ENCODE measurements around the gene PCGF5. TPM values are rescaled to one million over a fixed set of nuclear protein-coding genes. Genes with fewer than 3 reads are reported as not detected.
"Not testable (repeated sequence)": the region's sequence is repeated elsewhere in the genome, so short reads cannot be mapped to it uniquely, and the experiment has no call there.

PCGF5 gene
- 81.7 TPM for polyA plus RNA-seq

DNA sequence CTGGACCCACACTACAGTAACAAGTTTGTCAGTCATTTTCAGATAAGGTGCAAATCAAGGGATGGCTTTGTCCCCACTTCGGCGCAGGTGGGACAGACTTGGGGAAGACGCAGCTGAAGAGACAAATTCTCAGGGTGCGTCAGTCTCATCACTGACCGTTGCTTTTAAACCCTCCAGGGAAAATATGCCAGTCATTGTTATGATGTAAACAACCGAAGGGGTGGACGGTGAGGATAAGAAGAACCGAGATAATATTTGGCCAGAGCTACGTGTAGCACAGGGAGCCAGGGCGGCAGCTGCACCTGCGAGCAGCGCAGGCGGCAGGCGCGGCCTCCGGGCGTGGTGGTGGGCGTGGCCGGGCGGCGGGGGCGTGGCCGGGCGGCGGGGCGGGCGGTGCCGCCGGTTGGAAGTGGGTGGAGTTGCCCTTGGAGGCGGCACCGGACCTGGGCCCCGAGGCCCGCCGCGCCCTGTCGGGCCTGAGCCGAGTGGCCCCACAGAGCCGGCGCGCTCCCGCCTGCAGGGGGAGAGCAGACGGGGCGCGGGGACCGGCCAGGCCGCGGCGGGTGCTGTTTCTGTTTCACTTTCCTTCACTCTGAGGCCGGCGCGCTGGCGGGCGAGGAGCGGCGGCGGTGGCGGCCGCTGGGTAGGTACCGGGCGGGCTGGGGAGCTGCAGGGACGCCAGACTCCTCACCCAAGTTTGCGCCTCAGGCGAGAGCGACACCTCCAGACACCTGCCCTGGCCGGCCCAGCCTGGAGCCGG lies at the start of gene PCGF5:
PCGF5 (plus strand) TSS at position 470 of the 760 bp plus-strand sequence. CDS start 2,209 bp downstream, outside the sequence.
- peaks cover 7% of the 10 kb centered on the region for H3K36me3 Mint-ChIP-seq
- no peaks in the 10 kb centered on the region for H3K9me3 Mint-ChIP-seq
- H3K27me3 Mint-ChIP-seq: no peaks in the 10 kb centered on the region
- peaks cover 38 to 50% (median 50%) of the 10 kb centered on the region in 3 donors for H3K4me1 Mint-ChIP-seq
- H3K4me3 Mint-ChIP-seq: peak within 1 kb of the TSS; percentile 89 to 95 (median 92)
- peak within 1 kb of the TSS; percentile 92 to 98 (median 95) for H3K27ac Mint-ChIP-seq

DNA sequence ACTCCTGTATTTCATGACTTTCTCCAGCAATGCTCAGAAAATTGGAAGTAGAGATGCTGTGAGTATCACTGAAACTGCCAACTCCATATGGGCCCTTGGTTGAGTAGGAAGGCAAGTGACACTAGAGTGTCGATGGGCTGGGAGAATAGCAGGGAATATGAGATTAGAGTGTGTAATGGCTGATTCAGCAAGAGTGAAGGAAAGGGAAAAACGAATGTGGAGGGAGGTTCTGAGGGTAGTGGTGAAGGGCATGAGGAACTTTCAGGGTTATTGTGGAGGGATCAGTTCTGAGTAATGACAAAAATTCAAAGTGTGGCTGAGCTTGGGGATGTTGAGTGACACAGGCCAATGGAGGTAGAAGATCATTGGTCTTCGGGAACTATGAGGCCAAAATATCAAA lies 49.0 kb upstream of the PCGF5 start:
- H3K4me3 Mint-ChIP-seq: no peak overlapping the region
- peaks cover 9% of the 10 kb centered on the region for H3K36me3 Mint-ChIP-seq
- H3K27ac Mint-ChIP-seq: peak overlapping the region in 1 of 3 donors; percentile 81
- H3K9me3 Mint-ChIP-seq: peaks cover 2 to 5% (median 4%) of the 10 kb centered on the region in 3 donors
- H3K27me3 Mint-ChIP-seq: no peaks in the 10 kb centered on the region
- H3K4me1 Mint-ChIP-seq: peaks cover 17 to 49% (median 49%) of the 10 kb centered on the region in 3 donors

DNA sequence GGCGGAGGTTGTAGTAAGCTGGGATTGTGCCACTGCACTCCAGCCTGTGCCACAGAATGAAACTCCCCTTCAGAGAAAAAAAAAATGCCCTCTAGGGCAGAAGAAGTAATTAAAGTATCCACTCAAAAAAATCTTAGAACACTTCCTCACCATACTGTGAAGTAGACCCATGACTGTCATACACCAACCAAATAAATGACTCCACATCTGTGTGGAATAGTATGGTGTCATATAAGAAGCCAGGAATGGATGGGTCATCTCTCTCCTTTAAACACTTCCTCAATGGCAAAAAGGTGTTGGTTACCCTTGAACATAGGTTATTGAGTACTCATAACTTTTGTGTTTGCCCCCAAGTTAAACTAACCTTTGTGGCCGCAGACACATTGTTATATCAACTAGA lies 48.1 kb upstream of the PCGF5 start:
- Mint-ChIP-seq H3K27me3 (no peaks in the 10 kb centered on the region), H3K4me3 (no peak overlapping the region), H3K4me1 (peaks cover 12 to 45% (median 41%) of the 10 kb centered on the region in 3 donors), H3K27ac (peak overlapping the region in 2 of 3 donors; percentile 55 to 59), H3K36me3 (peaks cover 10% of the 10 kb centered on the region), H3K9me3 (peaks cover 2 to 5% (median 4%) of the 10 kb centered on the region in 3 donors)

DNA sequence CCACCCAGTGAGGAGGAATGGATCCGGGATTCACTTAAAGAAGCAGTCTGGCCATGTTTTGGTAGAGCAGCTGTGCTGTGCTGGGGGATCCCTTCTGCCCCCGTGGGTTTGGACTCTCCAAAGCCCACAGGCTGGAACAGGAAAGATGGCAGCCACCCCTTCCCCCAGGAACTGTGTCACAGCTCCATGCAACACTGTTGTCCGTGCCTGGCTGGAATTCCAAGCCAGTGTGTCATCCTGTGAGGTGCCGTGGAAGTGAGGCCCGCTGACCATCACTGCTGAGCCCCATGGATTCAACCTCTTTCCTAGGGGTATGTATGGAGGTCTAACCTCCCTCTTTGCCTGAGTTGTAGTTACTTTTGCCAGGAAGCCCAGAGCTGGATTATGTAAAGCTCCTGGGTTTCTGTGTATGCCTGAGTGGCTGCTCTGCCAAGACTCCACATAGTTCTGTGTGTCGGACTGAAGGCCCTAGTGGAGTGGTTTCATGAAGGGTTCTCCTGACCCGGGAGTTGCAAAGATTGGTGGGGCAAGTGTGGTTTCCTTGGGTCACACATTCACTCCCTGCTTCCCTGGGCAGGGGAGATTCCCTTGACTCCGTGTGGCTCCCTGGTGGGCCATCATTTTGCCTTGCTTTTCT lies 35.1 kb upstream of the PCGF5 start:
- H3K9me3 Mint-ChIP-seq: no peaks in the 10 kb centered on the region
- H3K36me3 Mint-ChIP-seq: peaks cover 6% of the 10 kb centered on the region
- no peak overlapping the region for H3K27ac Mint-ChIP-seq
- peaks cover 52 to 75% (median 58%) of the 10 kb centered on the region in 3 donors for H3K4me1 Mint-ChIP-seq
- H3K4me3 Mint-ChIP-seq: no peak overlapping the region
- H3K27me3 Mint-ChIP-seq: no peaks in the 10 kb centered on the region

DNA sequence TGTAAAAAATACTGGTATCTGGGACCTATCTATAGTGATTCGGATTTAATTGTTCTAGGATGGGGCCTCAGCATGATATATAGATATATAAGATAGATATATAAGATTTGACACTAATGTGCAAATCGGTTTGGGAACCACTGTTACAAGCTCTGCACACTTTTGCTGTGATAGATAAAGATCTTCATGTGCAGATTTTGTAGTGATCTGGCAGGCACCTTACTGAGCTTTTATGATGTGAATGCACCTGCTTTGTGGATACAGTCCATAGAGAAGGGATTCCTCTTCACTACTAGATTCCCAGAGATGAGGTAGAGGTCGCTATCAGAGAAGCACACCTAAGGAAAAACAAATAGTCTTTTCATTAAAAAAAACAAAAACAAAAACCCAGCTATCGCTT lies 33.3 kb upstream of the PCGF5 start:
- H3K9me3 Mint-ChIP-seq: no peaks in the 10 kb centered on the region
- peaks cover 3% of the 10 kb centered on the region for H3K27me3 Mint-ChIP-seq
- no peak overlapping the region for H3K4me3 Mint-ChIP-seq
- peaks cover 6% of the 10 kb centered on the region for H3K36me3 Mint-ChIP-seq
- H3K4me1 Mint-ChIP-seq: peaks cover 53 to 75% (median 56%) of the 10 kb centered on the region in 3 donors
- H3K27ac Mint-ChIP-seq: no peak overlapping the region

DNA sequence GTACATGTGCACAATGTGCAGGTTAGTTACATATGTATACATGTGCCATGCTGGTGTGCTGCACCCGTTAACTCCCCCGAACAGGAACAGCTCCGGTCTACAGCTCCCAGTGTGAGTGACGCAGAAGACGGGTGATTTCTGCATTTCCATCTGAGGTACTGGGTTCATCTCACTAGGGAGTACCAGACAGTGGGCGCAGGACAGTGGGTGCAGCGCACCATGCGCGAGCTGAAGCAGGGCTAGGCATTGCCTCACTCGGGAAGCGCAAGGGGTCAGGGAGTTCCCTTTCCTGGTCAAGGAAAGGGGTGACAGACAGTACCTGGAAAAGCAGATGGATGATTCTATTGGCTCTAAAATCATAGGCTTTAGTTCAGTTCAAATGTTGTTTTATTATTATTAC lies 32.5 kb upstream of the PCGF5 start:
- H3K27me3 Mint-ChIP-seq, H3K27ac Mint-ChIP-seq, H3K36me3 Mint-ChIP-seq, H3K9me3 Mint-ChIP-seq: not testable (repeated sequence)
- H3K4me3 Mint-ChIP-seq: peak overlapping the region in 1 of 4 donors; percentile 6
- peaks cover 49 to 73% (median 50%) of the 10 kb centered on the region in 3 donors for H3K4me1 Mint-ChIP-seq

DNA sequence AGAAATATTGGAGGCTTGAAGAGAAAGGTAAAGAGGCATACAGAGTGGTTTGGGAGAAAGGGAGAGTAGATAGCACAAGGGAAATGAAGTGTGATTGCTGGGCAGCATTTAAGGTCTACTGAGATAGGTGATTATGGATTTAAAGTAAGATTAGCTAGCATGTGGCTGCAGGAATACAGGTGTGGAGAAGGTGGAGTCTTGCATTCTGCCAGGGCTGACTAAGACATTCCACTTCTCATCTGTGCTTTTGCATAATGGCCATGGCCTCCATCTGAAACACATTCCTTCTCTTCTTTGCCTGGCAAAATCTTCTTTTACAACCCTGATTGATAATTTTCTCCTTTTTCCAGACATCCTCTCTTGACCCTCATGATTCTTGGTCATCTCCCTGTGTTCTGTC lies 31.6 kb upstream of the PCGF5 start:
- peaks cover 3% of the 10 kb centered on the region for H3K27me3 Mint-ChIP-seq
- peaks cover 4% of the 10 kb centered on the region for H3K36me3 Mint-ChIP-seq
- peaks cover 0 to 3% (median 0%) of the 10 kb centered on the region in 3 donors for H3K9me3 Mint-ChIP-seq
- peak overlapping the region in 1 of 4 donors; percentile 63 for H3K4me3 Mint-ChIP-seq
- H3K27ac Mint-ChIP-seq: peak overlapping the region in 2 of 3 donors; percentile 36 to 57
- peaks cover 41 to 74% (median 47%) of the 10 kb centered on the region in 3 donors for H3K4me1 Mint-ChIP-seq

DNA sequence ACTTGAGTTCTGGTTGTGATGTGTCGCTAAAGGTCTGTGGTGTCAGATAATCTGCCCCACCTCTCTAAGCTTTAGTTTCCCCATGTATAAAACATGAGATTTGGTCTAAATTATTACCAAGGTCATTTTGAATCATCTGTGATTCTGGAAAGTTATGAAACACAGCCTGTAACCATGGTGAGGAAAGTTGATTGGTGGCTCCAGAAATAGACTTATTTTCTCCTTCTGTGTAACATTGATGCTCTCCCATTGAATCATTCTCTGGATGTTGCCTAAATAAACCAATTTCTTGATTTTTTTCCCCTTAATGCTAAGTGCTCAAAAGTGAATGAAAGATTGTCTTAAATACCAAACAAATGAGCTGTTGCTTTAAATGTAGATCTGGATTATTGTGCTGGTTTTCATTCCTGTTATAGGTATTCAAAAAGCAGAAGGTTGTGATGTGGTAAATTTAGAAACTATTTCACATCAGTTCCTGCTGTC lies 30.0 kb upstream of the PCGF5 start:
- Mint-ChIP-seq H3K27me3 (peaks cover 3% of the 10 kb centered on the region), H3K4me1 (peaks cover 41 to 73% (median 47%) of the 10 kb centered on the region in 3 donors), H3K4me3 (peak overlapping the region; percentile 3 to 63 (median 36))

DNA sequence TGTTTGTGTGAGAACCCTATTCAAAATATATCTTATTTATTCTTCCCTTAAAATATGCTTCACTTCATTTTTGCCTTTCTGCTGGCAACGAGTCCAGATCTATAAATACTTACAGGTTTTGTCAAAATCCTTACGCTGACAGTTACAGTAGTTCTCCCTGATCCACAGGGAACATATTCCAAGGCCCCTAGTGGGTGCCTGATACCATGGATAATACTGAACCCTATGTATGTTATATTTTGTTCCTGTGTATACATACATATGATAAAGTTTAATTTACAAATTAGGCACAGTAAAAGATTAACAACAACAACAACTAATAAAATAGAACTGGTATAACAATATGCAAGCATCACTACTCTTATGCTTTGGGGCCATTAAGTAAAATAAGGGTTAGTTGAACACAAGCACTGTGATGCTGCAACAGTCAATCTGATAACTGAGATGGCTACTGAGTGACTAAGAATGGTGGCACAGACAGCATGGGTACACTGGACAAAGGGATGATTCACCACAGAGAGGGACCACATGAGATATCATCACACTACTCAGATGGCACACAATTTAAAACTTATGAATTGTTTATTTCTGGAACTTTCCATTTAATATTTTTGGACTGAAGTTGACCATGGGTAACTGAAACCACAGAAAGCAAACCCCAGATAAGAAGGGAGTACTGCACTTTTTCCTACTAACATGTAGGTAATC lies 29.4 kb upstream of the PCGF5 start:
- H3K4me1 Mint-ChIP-seq: peaks cover 41 to 69% (median 46%) of the 10 kb centered on the region in 3 donors
- H3K4me3 Mint-ChIP-seq: peak overlapping the region in 3 of 4 donors; percentile 3 to 63 (median 38)
- H3K36me3 Mint-ChIP-seq: peaks cover 4% of the 10 kb centered on the region
- H3K27ac Mint-ChIP-seq: peak overlapping the region; percentile 11 to 91 (median 33)
- H3K27me3 Mint-ChIP-seq: peaks cover 3% of the 10 kb centered on the region
- peaks cover 0 to 5% (median 0%) of the 10 kb centered on the region in 3 donors for H3K9me3 Mint-ChIP-seq

More for the DNA sequence above, 30.0 kb upstream of the PCGF5 start:
- peaks cover 4% of the 10 kb centered on the region for H3K36me3 Mint-ChIP-seq
- peaks cover 0 to 5% (median 0%) of the 10 kb centered on the region in 3 donors for H3K9me3 Mint-ChIP-seq
- peak overlapping the region; percentile 11 to 91 (median 33) for H3K27ac Mint-ChIP-seq

DNA sequence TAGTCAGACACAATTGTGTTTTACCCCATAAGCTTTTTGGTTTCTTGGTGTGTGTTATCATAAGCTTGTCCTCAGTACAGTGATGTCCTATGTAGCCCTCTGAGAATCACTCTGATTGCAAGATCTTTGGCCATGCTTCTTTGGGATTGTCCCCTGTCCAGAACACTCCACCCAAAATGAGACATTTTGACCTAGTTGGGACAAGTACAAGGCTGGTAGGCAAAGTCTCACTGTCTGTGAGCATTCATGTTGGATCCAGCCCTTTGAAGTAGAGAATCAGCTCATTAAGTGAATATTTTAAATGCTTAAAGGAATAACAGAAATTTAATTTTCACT lies 28.9 kb upstream of the PCGF5 start:
- Mint-ChIP-seq H3K27me3 (peaks cover 3% of the 10 kb centered on the region), H3K4me3 (peak overlapping the region in 1 of 4 donors; percentile 45), H3K36me3 (peaks cover 4% of the 10 kb centered on the region), H3K9me3 (peaks cover 0 to 5% (median 0%) of the 10 kb centered on the region in 3 donors), H3K27ac (peak overlapping the region in 1 of 3 donors; percentile 91), H3K4me1 (peaks cover 43 to 71% (median 48%) of the 10 kb centered on the region in 3 donors)

DNA sequence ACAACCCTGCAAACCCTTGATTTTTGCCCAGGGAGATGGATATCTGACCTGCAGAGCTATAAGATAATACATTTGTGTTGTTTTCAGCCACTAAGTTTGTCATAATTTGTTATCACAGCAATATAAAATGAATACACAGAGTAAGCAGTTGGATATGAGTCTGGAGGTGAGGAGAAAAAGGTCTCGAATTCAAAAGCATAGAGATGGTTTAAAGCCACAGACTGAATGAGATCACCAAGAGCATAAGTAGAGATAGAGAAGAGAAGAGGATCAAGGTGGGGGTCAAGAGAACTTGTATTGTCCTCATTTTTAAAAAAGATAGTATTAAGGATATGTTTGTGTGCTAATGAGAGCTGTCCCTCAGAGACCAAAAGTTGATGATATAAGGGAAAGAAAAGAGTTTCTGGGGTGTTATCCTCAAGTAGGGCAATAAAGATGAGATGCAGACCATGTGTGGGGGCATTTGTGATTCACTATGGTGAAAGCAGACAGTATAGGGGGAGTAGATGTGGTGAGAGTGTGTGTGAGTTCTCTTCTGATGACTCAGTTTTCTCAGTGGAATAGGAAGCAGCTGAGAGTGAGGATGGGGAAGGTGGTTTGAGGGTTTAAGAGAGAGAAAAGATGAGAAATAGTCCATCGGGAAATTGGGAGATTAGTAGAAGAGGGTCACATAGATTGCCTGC lies 25.8 kb upstream of the PCGF5 start:
- peak overlapping the region in 2 of 3 donors; percentile 4 to 13 for H3K27ac Mint-ChIP-seq

DNA sequence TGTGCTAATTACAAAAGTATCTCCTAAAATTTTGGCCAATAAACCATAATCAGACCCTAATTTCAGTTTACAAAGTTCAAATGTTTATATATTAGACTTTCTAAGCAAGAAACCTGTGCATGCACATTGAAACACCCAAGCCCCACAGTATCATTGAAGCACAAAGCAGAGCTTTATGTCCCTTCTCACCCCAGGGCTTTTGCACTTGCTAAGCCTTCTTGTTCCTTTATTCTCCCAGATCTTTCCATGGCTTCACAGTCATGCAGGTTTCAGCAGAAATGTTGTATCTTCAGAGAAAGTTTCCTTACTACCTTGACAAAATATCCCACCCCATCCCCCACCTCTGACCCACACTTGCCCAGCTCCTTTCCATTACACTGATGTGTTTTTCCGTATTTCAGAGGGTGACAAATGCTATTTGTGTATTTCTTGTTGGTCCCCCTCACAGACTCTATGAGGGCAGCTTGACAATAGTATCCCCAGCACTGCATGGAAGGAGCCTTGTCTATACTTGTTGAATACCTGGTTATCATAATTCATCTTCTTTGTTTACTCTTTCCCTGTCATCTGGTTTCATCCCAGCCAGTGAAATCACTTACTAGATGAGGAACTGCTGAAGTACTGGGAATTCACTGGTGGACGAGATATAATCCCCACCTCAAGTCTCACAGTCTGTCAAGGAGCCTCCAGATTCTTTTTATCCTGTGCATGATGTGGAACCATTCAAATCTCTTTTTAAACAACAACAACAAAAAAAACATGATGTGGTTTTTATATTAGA lies 24.0 kb upstream of the PCGF5 start:
- Mint-ChIP-seq H3K4me1 (peaks cover 52 to 81% (median 59%) of the 10 kb centered on the region in 3 donors), H3K4me3 (peak overlapping the region in 1 of 4 donors; percentile 41), H3K27ac (peak overlapping the region; percentile 52 to 69 (median 54)), H3K27me3 (no peaks in the 10 kb centered on the region), H3K36me3 (peaks cover 3% of the 10 kb centered on the region), H3K9me3 (peaks cover 0 to 5% (median 0%) of the 10 kb centered on the region in 3 donors)

More for the DNA sequence above, 25.8 kb upstream of the PCGF5 start:
- peaks cover 52 to 81% (median 53%) of the 10 kb centered on the region in 3 donors for H3K4me1 Mint-ChIP-seq
- peaks cover 3% of the 10 kb centered on the region for H3K27me3 Mint-ChIP-seq
- H3K9me3 Mint-ChIP-seq: peaks cover 0 to 5% (median 0%) of the 10 kb centered on the region in 3 donors
- peaks cover 3% of the 10 kb centered on the region for H3K36me3 Mint-ChIP-seq
- peak overlapping the region in 1 of 4 donors; percentile 3 for H3K4me3 Mint-ChIP-seq

DNA sequence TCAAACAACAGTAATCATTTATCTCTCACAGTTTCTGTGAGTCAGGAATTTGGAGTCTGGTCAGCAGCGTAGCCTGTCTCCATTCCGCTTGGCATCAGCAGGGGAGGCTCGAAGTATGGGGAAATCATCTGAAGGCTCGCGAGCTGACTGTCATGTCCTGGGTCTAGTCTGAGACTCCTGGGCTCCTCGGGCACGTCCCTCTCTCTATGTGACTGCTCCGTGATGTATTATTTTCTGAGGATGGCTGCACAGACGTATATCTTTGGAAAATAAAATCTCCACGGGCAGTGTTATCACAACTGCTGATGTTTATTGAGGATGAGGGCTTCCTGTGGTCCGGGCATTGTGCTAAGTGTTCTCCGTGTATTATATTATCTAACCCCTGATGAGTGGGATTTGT lies 23.3 kb upstream of the PCGF5 start:
- H3K9me3 Mint-ChIP-seq: peaks cover 0 to 5% (median 0%) of the 10 kb centered on the region in 3 donors
- H3K36me3 Mint-ChIP-seq: peaks cover 3% of the 10 kb centered on the region
- H3K4me1 Mint-ChIP-seq: peaks cover 56 to 81% (median 61%) of the 10 kb centered on the region in 3 donors
- H3K4me3 Mint-ChIP-seq: peak overlapping the region in 2 of 4 donors; percentile 23 to 41
- no peaks in the 10 kb centered on the region for H3K27me3 Mint-ChIP-seq
- peak overlapping the region; percentile 52 to 69 (median 54) for H3K27ac Mint-ChIP-seq
